Mucosa of descending colon (tissue), 3 donors: ENCODE measurements around the gene ARHGAP22. TPM values are rescaled to one million over a fixed set of nuclear protein-coding genes. Genes with fewer than 3 reads are reported as not detected.

Experiments used
- ATAC-seq: fragments of 200-7000 bp; cut with Tn5 transposase; one replicate; pipeline ENCODE4 v1.9.1; 2020; ENCODE audit warnings: mild to moderate bottlenecking, moderate library complexity
- DNase-seq, 3 donors: peaks; one replicate each; pipeline ENCODE4 v3.0.0-alpha.2; 2020
- H3K36me3 ChIP-seq: fragments of 200-600 bp; one replicate; pipeline ENCODE4 v1.8.0; 2021; ENCODE audit warnings: low read depth, mild to moderate bottlenecking
- H3K4me1 ChIP-seq: fragments of 200-600 bp; one replicate; pipeline ENCODE4 v1.8.0; 2021; ENCODE audit warnings: low read depth, mild to moderate bottlenecking
- H3K4me3 ChIP-seq: fragments of 200-600 bp; one replicate; pipeline ENCODE4 v1.8.0; 2021; ENCODE audit warnings: mild to moderate bottlenecking
- H3K9me3 ChIP-seq: fragments of 200-600 bp; one replicate; pipeline ENCODE4 v1.8.0; 2021; ENCODE audit warnings: mild to moderate bottlenecking
- CTCF ChIP-seq: fragments of 200-600 bp; IDR thresholded peaks from one replicate; pipeline ENCODE4 v1.8.0; 2022; ENCODE audit warnings: antibody characterized with exemption, mild to moderate bottlenecking
- intact Hi-C, 2 donors: fragments of 100-400 bp; cut with DNase I in 1 of 2; cut with micrococcal nuclease in 1 of 2; formaldehyde crosslinking; loops; one replicate each; pipeline versions ENCODE4 v1.11.0 to v1.11.1; 2022; cut with DNase I, micrococcal nuclease
- total RNA-seq, 3 donors: library from RNA; stranded (reverse); fragmentation: NEBNext Ultra II Directional in 2 of 3; extraction: Animal tissue kit (Norgen Biotek cat#: 25700) in 2 of 3; gene quantifications; one replicate each; pipeline versions ENCODE4 v1.2.1 to v1.2.4, GENCODE V29; 2021 to 2023
- donor health status: DM: no; HTN: no; CAD: no; lungs with moderate emphysema.
- donor health status: DM: no; HTN: no; CAD: no.
- donor health status: DM: no; HTN: yes; CAD: no.

The ARHGAP22 gene
- total RNA-seq, 3 donors from 2014 or later: 0.93 to 5.9 (median 1.3) TPM

GRCh38 chr10:48501787-48502771, 102.8 kb downstream of the ARHGAP22 start:
- TF ChIP-seq CTCF: no peak
- Histone ChIP-seq H3K4me3 (no peak overlapping the region), H3K36me3 (no peaks in the 10 kb centered on the region), H3K4me1 (no peaks in the 10 kb centered on the region), H3K9me3 (no peaks in the 10 kb centered on the region)
- ATAC-seq (no peak), DNase-seq (no peak)
- intact Hi-C loops: no loop called here

- ATAC-seq (no peak), DNase-seq (no peak)
- Histone ChIP-seq H3K4me3 (no peak overlapping the region), H3K4me1 (no peaks in the 10 kb centered on the region), H3K36me3 (no peaks in the 10 kb centered on the region), H3K9me3 (no peaks in the 10 kb centered on the region)
- TF ChIP-seq CTCF: no peak
- intact Hi-C loops: no loop called here
Observed at GRCh38 chr10:48501226-48501625, 103.6 kb downstream of the ARHGAP22 start.

- DNase-seq (no peak), ATAC-seq (no peak)
- Histone ChIP-seq H3K9me3 (no peaks in the 10 kb centered on the region), H3K4me1 (no peaks in the 10 kb centered on the region), H3K4me3 (no peak overlapping the region), H3K36me3 (no peaks in the 10 kb centered on the region)
- intact Hi-C loops: no loop called here
- TF ChIP-seq CTCF: no peak
Observed at GRCh38 chr10:48500771-48501170, 104.1 kb downstream of the ARHGAP22 start.

GRCh38 chr10:48498940-48499510, 105.8 kb downstream of the ARHGAP22 start:
- H3K4me3 ChIP-seq: no peak overlapping the region
- intact Hi-C loops: no loop called here
- ATAC-seq (no peak), DNase-seq (no peak)
- H3K36me3 ChIP-seq: no peaks in the 10 kb centered on the region
- H3K9me3 ChIP-seq: no peaks in the 10 kb centered on the region
- no peak for TF ChIP-seq CTCF
- no peaks in the 10 kb centered on the region for H3K4me1 ChIP-seq

GRCh38 chr10:48497780-48498770, 106.8 kb downstream of the ARHGAP22 start:
- TF ChIP-seq CTCF: no peak
- intact Hi-C loops: no loop called here
- Histone ChIP-seq H3K9me3 (no peaks in the 10 kb centered on the region), H3K36me3 (no peaks in the 10 kb centered on the region), H3K4me1 (no peaks in the 10 kb centered on the region), H3K4me3 (no peak overlapping the region)
- no peak for DNase-seq
- ATAC-seq: no peak
